T47D (cell line): ENCODE measurements around the gene MRPL9.
"Not testable (repeated sequence)": the region's sequence is repeated elsewhere in the genome, so short reads cannot be mapped to it uniquely, and the experiment has no call there.

Experiments used
- DNase-seq, 2 experiments: peaks; one replicate each; pipeline versions ENCODE4 v3.0.0 to v3.0.0-alpha.2; 2011 to 2012; ENCODE audit warnings: low read depth in 1 of 2, low spot score in 1 of 2
- JUND ChIP-seq: IDR thresholded peaks from 2 replicates; pipeline ENCODE4 v1.6.1; 2012; ENCODE audit warnings: low read depth
- in situ Hi-C: cut with HindIII; loops from 2 replicates; pipeline ENCODE4 v1.10.0; 2016; ENCODE audit warnings: low sequenced_read_pairs, low pct_unique_long_range_greater_than_20kb

The MRPL9 gene

GRCh38 chr1:151777317-151777716 is 14.0 kb upstream of the MRPL9 start:
- in situ Hi-C loops: no loop called here
- DNase-seq: no peak
- no peak for TF ChIP-seq JUND

GRCh38 chr1:151776665-151777062 is 13.4 kb upstream of the MRPL9 start:
- no peak for TF ChIP-seq JUND
- DNase-seq: no peak
- in situ Hi-C loops: no loop called here

- DNase-seq: no peak
- in situ Hi-C loops: no loop called here
- no peak for TF ChIP-seq JUND
Measured at GRCh38 chr1:151775894-151776664, 12.8 kb upstream of the MRPL9 start.

- no peak for DNase-seq
- in situ Hi-C loops: no loop called here
- no peak for TF ChIP-seq JUND
Measured at GRCh38 chr1:151774256-151774922, 11.1 kb upstream of the MRPL9 start.

- no peak for TF ChIP-seq JUND
- no peak for DNase-seq
- in situ Hi-C loops: no loop called here
Measured at GRCh38 chr1:151773702-151774101, 10.4 kb upstream of the MRPL9 start.

GRCh38 chr1:151769270-151769669 is 6.0 kb upstream of the MRPL9 start:
- in situ Hi-C loops, DNase-seq: not testable (repeated sequence)

GRCh38 chr1:151768351-151769066 is 5.2 kb upstream of the MRPL9 start:
- in situ Hi-C loops: not testable (repeated sequence)
- peak; percentile 69 to 72 for DNase-seq

- peak; percentile 28 to 52 for DNase-seq
- in situ Hi-C loops: no loop called here
- no peak for TF ChIP-seq JUND
Measured at GRCh38 chr1:151763990-151764389, 694 bp upstream of the MRPL9 start.

- DNase-seq: no peak
- TF ChIP-seq JUND: no peak
- in situ Hi-C loops: no loop called here
Measured at GRCh38 chr1:151760597-151761385, 2.5 kb downstream of the MRPL9 start.

- no peak for DNase-seq
- no peak for TF ChIP-seq JUND
- in situ Hi-C loops: no loop called here
Measured at GRCh38 chr1:151759241-151759640, 4.1 kb downstream of the MRPL9 start.

- in situ Hi-C loops: no loop called here
- no peak for TF ChIP-seq JUND
- no peak for DNase-seq
Measured at GRCh38 chr1:151756291-151756690, 7.0 kb downstream of the MRPL9 start.

GRCh38 chr1:151741516-151741915 is 21.8 kb downstream of the MRPL9 start:
- in situ Hi-C loops: no loop called here
- no peak for TF ChIP-seq JUND
- DNase-seq: no peak
